GM23338 (cell line): ENCODE results near the gene TMEM252. TPM values are rescaled to one million over a fixed set of nuclear protein-coding genes. Genes with fewer than 3 reads are reported as not detected.

ENCODE experiments used
- ATAC-seq: fragments of 200-7000 bp; cut with Tn5 transposase; 3 replicates; pipeline ENCODE4 v1.9.1; 2020
- DNase-seq: peaks from one replicate; pipeline ENCODE4 v3.0.0-alpha.2; 2015; ENCODE audit warnings: low spot score
- H2AFZ ChIP-seq: fragments of 200-600 bp; sonication (generic); 2 replicates; pipeline ENCODE4 v1.8.0; 2016; ENCODE audit warnings: antibody characterized with exemption, mild to moderate bottlenecking, moderate library complexity
- H3F3A ChIP-seq: fragments of 200-600 bp; sonication (generic); replicated peaks from 2 replicates; pipeline ENCODE4 v1.8.0; 2017; ENCODE audit warnings: antibody characterized with exemption, mixed run types, low read depth
- H3K27ac ChIP-seq: fragments of 200-600 bp; sonication (generic); 2 replicates; pipeline ENCODE4 v1.6.1; 2016; ENCODE audit warnings: low read depth
- H3K27me3 ChIP-seq: fragments of 200-600 bp; sonication (generic); 2 replicates; pipeline ENCODE4 v1.8.0; 2016; ENCODE audit warnings: mild to moderate bottlenecking, mixed run types, moderate library complexity; ENCODE audit not compliant: insufficient read depth
- H3K36me3 ChIP-seq: fragments of 200-600 bp; sonication (generic); 2 replicates; pipeline ENCODE4 v1.8.0; 2016; ENCODE audit warnings: mild to moderate bottlenecking; ENCODE audit not compliant: insufficient read depth
- H3K4me1 ChIP-seq: fragments of 200-600 bp; sonication (generic); 2 replicates; pipeline ENCODE4 v1.8.0; 2016; ENCODE audit warnings: mild to moderate bottlenecking, moderate library complexity; ENCODE audit not compliant: insufficient read depth
- H3K4me2 ChIP-seq: fragments of 200-600 bp; sonication (generic); 2 replicates; pipeline ENCODE4 v1.7.1; 2017; ENCODE audit warnings: mixed run types
- H3K4me3 ChIP-seq: fragments of 200-600 bp; sonication (generic); 2 replicates; pipeline ENCODE4 v1.6.1; 2016; ENCODE audit warnings: mixed run types
- H3K79me2 ChIP-seq: fragments of 200-600 bp; sonication (generic); replicated peaks from 2 replicates; pipeline ENCODE4 v1.8.0; 2017; ENCODE audit warnings: mild to moderate bottlenecking; ENCODE audit not compliant: insufficient read depth
- H3K9me2 ChIP-seq: fragments of 200-600 bp; sonication (generic); 2 replicates; pipeline ENCODE4 v1.8.0; 2017; ENCODE audit not compliant: insufficient read depth
- H4K20me1 ChIP-seq: fragments of 200-600 bp; sonication (generic); replicated peaks from 2 replicates; pipeline ENCODE4 v1.8.0; 2017; ENCODE audit warnings: mild to moderate bottlenecking; ENCODE audit not compliant: insufficient read depth
- H3K27ac Mint-ChIP-seq: 2 replicates; pipeline ENCODE4 v1.8.0; 2020; ENCODE audit warnings: inconsistent platforms, mild to moderate bottlenecking, moderate library complexity, mixed read lengths
- H3K27me3 Mint-ChIP-seq: 3 replicates; pipeline ENCODE4 v1.8.0; 2022; ENCODE audit warnings: low read depth, mild to moderate bottlenecking, moderate library complexity, mixed read lengths, inconsistent platforms; ENCODE audit not compliant: insufficient read depth, poor library complexity
- H3K36me3 Mint-ChIP-seq: 3 replicates; pipeline ENCODE4 v1.8.0; 2021; ENCODE audit warnings: low read depth, mild to moderate bottlenecking, inconsistent platforms, moderate library complexity, mixed read lengths
- H3K4me1 Mint-ChIP-seq: 3 replicates; pipeline ENCODE4 v1.8.0; 2020; ENCODE audit warnings: mild to moderate bottlenecking, inconsistent platforms, mixed read lengths
- H3K4me3 Mint-ChIP-seq: 3 replicates; pipeline ENCODE4 v1.8.0; 2021; ENCODE audit warnings: moderate library complexity, mild to moderate bottlenecking, inconsistent platforms, mixed read lengths
- H3K9me3 Mint-ChIP-seq: 3 replicates; pipeline ENCODE4 v1.8.0; 2020; ENCODE audit warnings: moderate library complexity, mild to moderate bottlenecking, inconsistent platforms, mixed read lengths
- CTCF ChIP-seq, 2 experiments: fragments of 200-600 bp in 1 of 2; sonication (generic) in 1 of 2; conservative IDR thresholded peaks; 2 replicates each; pipeline versions ENCODE4 v1.5.1 to v1.6.1; 2016 to 2017; ENCODE audit warnings: antibody characterized with exemption in 2 of 2, low read depth in 2 of 2, mild to moderate bottlenecking in 2 of 2, moderate library complexity in 1 of 2
- ETS1 ChIP-seq: IDR thresholded peaks from 2 replicates; pipeline ENCODE4 v1.6.1; 2016; ENCODE audit warnings: antibody characterized with exemption
- EZH2 ChIP-seq: fragments of 200-600 bp; sonication (generic); IDR thresholded peaks from one replicate; pipeline ENCODE4 v1.8.0; 2017; ENCODE audit warnings: antibody characterized with exemption, mild to moderate bottlenecking, low read depth; ENCODE audit not compliant: unreplicated experiment
- EZH2phosphoT487 ChIP-seq: fragments of 200-600 bp; sonication (generic); IDR thresholded peaks from one replicate; pipeline ENCODE4 v1.8.1; 2018; ENCODE audit warnings: antibody characterized with exemption; ENCODE audit not compliant: unreplicated experiment
- REST ChIP-seq: IDR thresholded peaks from one replicate; pipeline ENCODE4 v1.6.1; 2018; ENCODE audit warnings: antibody characterized with exemption; ENCODE audit not compliant: unreplicated experiment
- STAT1 ChIP-seq: IDR thresholded peaks from one replicate; pipeline ENCODE4 v1.6.1; 2016; ENCODE audit warnings: antibody characterized with exemption; ENCODE audit not compliant: unreplicated experiment
- ZNF114 ChIP-seq: fragments of 250-450 bp; sonication (Bioruptor Pico); IDR thresholded peaks from 2 replicates; pipeline ENCODE4 v1.5.0; 2020; ENCODE audit warnings: mild to moderate bottlenecking, moderate library complexity
- ZNF462 ChIP-seq: fragments of 250-450 bp; sonication (Bioruptor Pico); IDR thresholded peaks from 2 replicates; pipeline ENCODE4 v1.5.0; 2020; ENCODE audit warnings: mild to moderate bottlenecking, moderate library complexity
- polyA plus RNA-seq: library from polyadenylated mRNA; unstranded; fragments of >200 nt; fragmentation: Nextera tagmentation; extraction: Ambion mirVana; gene quantifications from 2 replicates; pipeline ENCODE4 v1.2.1, GENCODE V29; 2016
- total RNA-seq: library from RNA; depleted of rRNA; stranded (reverse); fragments of >200 nt; shearing (Covaris generic); gene quantifications from 2 replicates; pipeline ENCODE4 v1.2.3, GENCODE V29; 2014

TMEM252 gene
- total and polyA plus RNA-seq, 2 experiments from 2014 or later = not detected

GRCh38 chr9:68515326-68516017, 25.2 kb downstream of the TMEM252 start (continued):
- TF ChIP-seq ZNF462 (CRISPR knock-in tag) (no peak), STAT1 (no peak), CTCF (conservative IDR thresholded peaks at IDR 0.05; ENCODE audit: low read depth in 2 of 2) (no peak)

- Mint-ChIP-seq H3K27me3 (peaks cover 66% of the 10 kb centered on the region), H3K4me3 (no peak overlapping the region), H3K36me3 (peaks cover 9% of the 10 kb centered on the region; the same call in 2 of the 3 replicates), H3K27ac (no peak overlapping the region), H3K4me1 (peaks cover 20% of the 10 kb centered on the region), H3K9me3 (peaks cover 17% of the 10 kb centered on the region)
- peaks cover 13% of the 10 kb centered on the region for H3K4me1 ChIP-seq
- no peaks in the 10 kb centered on the region for H3K79me2 ChIP-seq
- H4K20me1 ChIP-seq = peaks cover 12% of the 10 kb centered on the region
- no peak overlapping the region for H3K4me2 ChIP-seq
- H3K27ac ChIP-seq = no peak overlapping the region
- ATAC-seq = no peak
- H2AFZ ChIP-seq = no peak overlapping the region
- no peaks in the 10 kb centered on the region for H3K36me3 ChIP-seq
- H3K27me3 ChIP-seq = peaks cover 96% of the 10 kb centered on the region
- no peaks in the 10 kb centered on the region for H3F3A ChIP-seq
- H3K4me3 ChIP-seq = no peak overlapping the region
- H3K9me2 ChIP-seq = no peaks in the 10 kb centered on the region
- no peak for DNase-seq
- no peak for TF ChIP-seq REST
- TF ChIP-seq EZH2phosphoT487 = no peak
- no peak for TF ChIP-seq STAT1
- no peak for TF ChIP-seq CTCF (conservative IDR thresholded peaks at IDR 0.05; ENCODE audit: low read depth in 2 of 2)
- no peak for TF ChIP-seq ETS1
- TF ChIP-seq EZH2 = no peak
- TF ChIP-seq ZNF114 = no peak
Measured at GRCh38 chr9:68513981-68514380, 26.7 kb downstream of the TMEM252 start.
